ENCODE results near the gene LARP1. TPM values are rescaled to one million over a fixed set of nuclear protein-coding genes. Genes with fewer than 3 reads are reported as not detected.
"Not testable (repeated sequence)": the region's sequence is repeated elsewhere in the genome, so short reads cannot be mapped to it uniquely, and the experiment has no call there.

The LARP1 gene
- 30.4 and 45.0 TPM in 2 replicates for total RNA-seq

GRCh38 chr5:154755361-154756008 is at the start of gene LARP1:
Gene LARP1 (plus strand): TSS chr5:154755377. CDS start chr5:154755758, 381 bp downstream.
- DNase-seq (ENCODE audit: low read depth in 2 of 2): peak in 1 of 2 donors; percentile 64

DNA sequence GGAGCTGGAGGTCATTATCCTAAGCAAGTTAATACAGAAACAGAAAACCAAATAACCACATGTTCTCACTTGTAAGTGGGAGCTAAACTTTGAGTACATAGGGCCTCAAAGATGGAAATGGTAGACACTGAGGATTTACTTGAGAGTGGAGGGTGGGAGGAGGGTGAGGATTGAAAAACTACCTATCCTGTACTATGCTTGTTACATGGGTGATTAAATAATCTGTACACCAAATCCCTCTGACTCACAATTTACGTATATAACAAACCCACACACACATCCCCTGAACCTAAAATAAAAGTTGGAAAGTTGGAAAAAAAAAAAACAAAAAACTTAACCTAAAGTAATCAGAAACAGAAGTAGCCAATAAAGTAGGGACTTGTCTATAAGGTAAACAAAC is 48.8 kb upstream of the LARP1 start:
- no peak for DNase-seq (ENCODE audit: low read depth in 2 of 2)

DNA sequence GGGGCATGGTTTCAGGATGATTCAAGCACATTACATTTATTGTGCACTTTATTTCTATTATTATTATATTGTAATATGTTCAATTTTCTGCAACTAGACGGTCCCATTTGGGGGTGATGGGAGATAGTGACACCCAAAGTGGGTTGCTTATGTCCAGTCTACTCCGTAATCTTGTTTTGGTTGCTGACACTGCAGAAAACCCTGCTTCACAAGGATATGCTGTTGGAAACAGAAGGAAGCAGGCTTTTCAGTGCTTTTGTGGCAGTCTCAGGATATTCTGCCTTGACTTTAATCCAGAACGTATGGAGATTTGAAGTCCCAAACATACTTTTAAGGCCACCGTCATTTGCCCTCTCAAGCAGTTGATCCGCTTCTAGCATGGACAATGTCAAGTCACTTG is 47.5 kb upstream of the LARP1 start:
- no peak for DNase-seq (ENCODE audit: low read depth in 2 of 2)

DNA sequence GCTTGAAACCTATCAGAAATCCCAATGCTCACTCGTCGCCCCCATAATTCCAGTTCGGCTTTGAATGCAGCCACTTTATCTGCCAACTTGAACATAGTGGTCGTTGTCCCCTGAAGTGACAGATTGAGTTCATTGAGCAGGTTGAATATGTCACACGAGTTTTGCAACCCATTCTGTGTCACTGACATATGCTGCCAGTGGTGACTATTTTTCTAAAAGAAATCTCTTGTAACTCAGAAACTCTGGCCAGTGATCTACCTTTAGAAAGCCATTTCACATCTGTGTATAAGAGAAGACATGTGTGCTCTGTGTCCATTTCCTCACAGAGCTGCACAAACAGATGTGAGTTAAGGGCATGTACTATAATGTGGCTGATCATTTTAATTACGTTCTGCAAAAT is 47.0 kb upstream of the LARP1 start:
- no peak for DNase-seq (ENCODE audit: low read depth in 2 of 2)

GRCh38 chr5:154708846-154709245 is 46.3 kb upstream of the LARP1 start:
- DNase-seq (ENCODE audit: low read depth in 2 of 2): no peak

GRCh38 chr5:154709368-154710305 is 45.5 kb upstream of the LARP1 start:
- no peak for DNase-seq (ENCODE audit: low read depth in 2 of 2)

DNA sequence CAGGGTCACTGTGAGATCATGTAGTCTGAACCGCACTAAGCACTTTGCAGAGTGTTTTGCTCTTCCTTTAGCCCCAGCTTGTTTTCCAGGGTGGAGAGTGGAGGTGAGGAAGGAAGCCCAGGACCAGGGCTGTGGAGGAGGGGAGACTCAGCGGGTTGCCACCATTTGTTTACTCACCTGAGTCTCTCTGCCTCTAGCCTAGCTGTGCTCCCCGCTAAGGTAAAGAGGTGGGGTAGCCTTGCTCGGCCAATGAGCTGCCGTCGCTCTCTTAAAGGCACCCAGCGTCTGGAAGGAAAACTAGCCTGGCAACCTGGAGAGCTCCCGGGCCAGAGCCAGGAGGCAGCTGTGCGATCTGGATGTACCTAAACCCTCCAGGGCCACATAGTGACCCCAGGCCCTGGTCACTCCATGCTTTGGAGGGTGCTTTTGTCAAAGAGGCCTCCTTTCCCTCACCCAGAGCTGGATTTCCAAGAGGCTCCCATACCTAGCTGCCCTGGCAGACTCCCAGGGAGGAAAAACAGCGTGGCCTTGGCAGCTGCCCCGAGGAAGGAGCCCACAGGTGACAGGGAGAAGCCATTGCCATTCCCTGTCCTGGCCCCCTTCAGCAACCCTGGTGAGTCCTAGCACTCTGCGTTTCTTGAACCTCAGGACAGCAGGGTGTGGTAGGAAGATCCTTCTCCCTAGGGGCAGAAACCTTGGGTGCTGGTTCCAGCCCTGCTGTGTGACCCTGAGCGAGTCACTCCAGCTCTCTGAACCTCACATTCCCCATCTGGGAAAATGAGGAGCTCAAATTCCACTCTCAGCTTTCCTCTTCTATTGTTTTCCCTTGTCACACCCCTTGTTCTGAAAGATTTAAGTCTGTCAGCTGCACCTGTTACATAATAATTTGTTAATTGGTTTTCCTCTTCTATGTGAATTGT is 42.4 kb upstream of the LARP1 start:
- peak in 1 of 2 donors; percentile 39 for DNase-seq (ENCODE audit: low read depth in 2 of 2)

DNA sequence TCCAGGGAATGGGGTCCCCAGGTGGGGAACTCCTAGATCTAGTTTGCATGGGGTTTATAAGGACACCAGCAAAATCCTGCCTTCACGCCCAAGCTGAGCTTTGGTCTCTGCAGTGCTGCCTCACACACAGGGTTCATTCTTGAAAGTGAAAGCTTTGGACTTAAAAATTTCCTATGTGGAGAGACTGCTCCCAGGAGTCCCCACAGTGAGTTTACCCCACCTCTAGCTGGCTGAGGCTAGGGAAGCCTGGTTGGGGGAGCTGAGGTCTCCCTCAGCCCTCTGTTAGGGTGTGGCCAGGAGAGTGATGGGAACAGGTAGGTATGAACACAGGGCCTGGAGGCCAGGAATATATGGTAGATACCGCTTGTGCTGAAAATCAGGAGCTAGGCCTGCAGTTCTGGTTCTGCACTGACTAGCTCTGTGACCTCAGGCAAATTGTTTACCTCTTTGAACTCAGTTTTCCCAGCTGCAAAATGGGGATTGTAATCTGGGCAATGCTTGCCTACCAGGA is 41.5 kb upstream of the LARP1 start:
- DNase-seq (ENCODE audit: low read depth in 2 of 2): peak in 1 of 2 donors; percentile 17

DNA sequence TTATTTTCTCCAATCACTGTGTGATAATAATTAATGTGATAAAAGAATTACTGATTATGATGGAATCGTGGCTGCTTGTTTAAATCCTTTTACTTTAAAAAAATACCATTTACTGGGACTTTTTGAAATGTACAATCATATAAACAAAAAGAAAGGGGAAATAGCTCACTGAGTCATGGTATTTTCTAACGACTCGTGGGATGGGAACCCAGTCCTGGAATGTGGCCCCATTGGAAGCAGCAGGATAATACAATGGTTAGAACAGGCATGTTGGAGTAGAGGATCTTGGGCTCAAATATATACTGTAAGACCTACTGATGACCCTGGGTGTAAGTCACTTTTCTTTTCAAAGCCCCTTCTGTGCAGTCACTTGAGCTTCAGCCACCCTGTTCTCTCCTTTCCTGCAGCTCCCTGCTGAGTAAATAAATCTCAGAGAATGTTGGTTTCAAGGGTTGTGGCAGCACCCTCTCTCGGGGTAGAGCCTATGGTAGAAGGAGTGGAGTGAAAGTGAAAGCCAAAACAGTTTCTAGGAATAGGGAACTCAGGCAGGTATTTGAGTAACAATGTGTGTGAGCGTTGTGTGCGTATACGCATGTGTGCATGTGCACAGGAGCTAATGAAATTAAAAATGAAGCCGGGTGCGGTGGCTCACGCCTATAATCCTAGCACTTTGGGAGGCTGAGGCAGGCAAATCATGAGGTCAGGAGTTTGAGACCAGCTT is 40.8 kb upstream of the LARP1 start:
- peak; percentile 34 to 69 for DNase-seq (ENCODE audit: low read depth in 2 of 2)

GRCh38 chr5:154721481-154722058 is 33.6 kb upstream of the LARP1 start:
- DNase-seq (ENCODE audit: low read depth in 2 of 2): no peak

DNA sequence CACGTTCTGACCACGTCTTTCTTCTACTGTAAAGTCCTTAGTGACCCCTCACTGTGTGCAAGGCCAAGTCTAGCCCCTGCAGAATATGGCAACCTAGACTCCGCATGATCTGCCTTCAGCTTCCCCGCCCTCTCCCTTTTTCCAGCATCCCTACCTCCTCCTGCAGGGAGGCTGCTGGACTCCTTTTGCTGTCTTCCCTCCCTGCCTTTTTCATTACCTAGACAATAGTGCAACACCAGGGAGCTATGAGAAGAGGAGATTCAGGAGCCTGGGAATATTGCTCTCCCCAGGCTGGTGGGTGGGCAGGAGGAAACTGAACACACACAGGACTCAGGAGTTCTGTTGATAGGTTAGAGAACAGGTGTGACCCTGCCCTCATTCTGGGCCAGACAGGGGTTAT is 33.1 kb upstream of the LARP1 start:
- DNase-seq (ENCODE audit: low read depth in 2 of 2): peak; percentile 34 to 35

DNA sequence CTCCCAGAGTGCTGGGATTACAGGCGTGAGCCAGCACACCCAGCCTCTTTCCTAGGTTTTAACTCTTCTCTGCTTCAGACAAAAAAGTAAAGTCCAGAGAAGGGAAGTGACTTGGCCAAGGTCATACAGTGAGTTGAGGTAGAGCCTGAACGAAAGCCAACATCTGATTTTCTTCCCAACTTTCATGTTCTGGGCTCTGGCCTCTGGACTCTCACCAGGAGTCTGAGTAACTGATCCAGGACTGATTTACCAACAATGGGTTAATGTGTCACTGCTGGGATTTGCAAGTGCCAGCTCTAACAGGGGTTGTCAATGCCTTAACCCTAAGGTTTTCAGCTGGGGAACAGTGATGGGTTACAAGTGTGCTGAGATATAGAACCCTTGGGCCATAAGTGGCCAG is 32.2 kb upstream of the LARP1 start:
- DNase-seq (ENCODE audit: low read depth in 2 of 2): no peak

DNA sequence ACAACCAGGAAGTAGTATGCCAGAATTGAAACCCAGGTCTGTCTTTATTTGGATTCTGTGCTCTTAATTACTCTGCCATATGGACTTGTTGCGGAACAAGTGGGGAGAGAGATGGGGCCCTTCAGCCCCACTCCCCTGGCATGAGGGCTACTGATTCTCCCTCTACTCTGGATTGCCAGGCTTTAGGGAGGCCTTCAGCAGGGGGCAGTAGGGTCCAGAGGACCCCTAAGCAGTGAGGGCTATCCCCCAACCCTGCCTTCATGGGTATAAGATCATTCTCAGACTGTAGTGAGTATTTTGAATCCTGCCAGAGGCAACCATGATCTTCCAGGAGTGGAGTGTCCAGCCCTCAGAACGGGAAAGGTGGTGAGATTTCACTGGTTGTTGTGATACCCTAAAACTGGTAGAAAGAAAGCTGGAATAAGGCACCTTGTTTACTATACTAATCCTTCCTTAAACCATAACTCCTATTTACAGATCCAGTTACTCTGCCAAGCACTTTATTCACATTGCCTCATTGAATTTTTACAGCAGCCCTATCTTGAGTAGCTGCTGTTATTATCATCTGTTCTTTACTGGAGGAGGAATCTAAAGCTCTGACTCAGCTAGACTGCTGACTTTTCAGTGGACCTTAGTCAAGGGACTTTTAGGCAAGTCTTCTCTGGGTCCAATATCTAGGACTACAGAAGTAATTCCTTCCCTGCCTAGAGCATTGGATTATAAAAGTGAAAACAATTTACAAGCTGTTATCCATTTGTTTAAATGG is 31.3 kb upstream of the LARP1 start:
- no peak for DNase-seq (ENCODE audit: low read depth in 2 of 2)

GRCh38 chr5:154727361-154727760 is 27.8 kb upstream of the LARP1 start:
- DNase-seq (ENCODE audit: low read depth in 2 of 2): no peak

- DNase-seq (ENCODE audit: low read depth in 2 of 2): no peak
Measured at GRCh38 chr5:154728939-154729588, 26.1 kb upstream of the LARP1 start.

- DNase-seq (ENCODE audit: low read depth in 2 of 2): peak in 1 of 2 donors; percentile 30
Measured at GRCh38 chr5:154729613-154730012, 25.6 kb upstream of the LARP1 start.

- not testable (repeated sequence) for DNase-seq (ENCODE audit: low read depth in 2 of 2)
Measured at GRCh38 chr5:154730761-154731160, 24.4 kb upstream of the LARP1 start.

DNA sequence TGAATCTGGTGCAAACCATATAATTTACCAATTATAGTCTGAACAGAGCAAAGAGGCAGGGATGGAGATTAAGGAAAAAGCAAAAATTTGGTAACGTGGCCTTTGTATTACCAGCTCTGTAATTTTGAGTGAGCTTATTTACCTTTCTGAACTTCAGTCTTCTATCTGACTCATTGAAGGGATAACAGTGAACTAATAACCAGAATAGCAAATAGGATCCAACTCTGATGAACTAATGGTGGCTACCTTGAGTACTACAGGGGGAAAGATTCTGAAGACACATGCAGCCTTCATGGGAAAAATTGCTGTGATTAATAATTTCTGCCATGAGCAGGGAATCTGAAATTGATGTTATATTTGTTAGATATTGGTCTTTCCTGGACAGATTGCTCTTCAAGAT is 23.0 kb upstream of the LARP1 start:
- DNase-seq (ENCODE audit: low read depth in 2 of 2): no peak

All from dermis microvascular lymphatic vessel endothelial cell (primary cell).